Testis (tissue), 3 donors: Measurements from ENCODE around the gene SPRR2F. TPM values are rescaled to one million over a fixed set of nuclear protein-coding genes. Genes with fewer than 3 reads are reported as not detected.

Experiments
- DNase-seq: peaks from one replicate; pipeline ENCODE4 v3.0.0-alpha.2; 2019
- H3K27ac ChIP-seq, 2 donors: fragments of 200-600 bp; sonication (generic); one replicate each; pipeline ENCODE4 v1.5.1; 2019
- H3K27me3 ChIP-seq: fragments of 200-600 bp; sonication (generic); one replicate; pipeline ENCODE4 v1.5.1; 2019
- H3K36me3 ChIP-seq: fragments of 200-600 bp; sonication (generic); one replicate; pipeline ENCODE4 v1.5.1; 2017; ENCODE audit warnings: low read depth; ENCODE audit errors: missing control alignments
- H3K4me1 ChIP-seq: fragments of 200-600 bp; sonication (generic); one replicate; pipeline ENCODE4 v1.5.1; 2019
- H3K4me3 ChIP-seq, 2 donors: fragments of 200-600 bp; sonication (generic); one replicate each; pipeline ENCODE4 v1.5.1; 2017 to 2019
- H3K9me3 ChIP-seq: fragments of 200-600 bp; sonication (generic); one replicate; pipeline ENCODE4 v1.5.1; 2017
- POLR2A ChIP-seq: fragments of 450-650 bp; IDR thresholded peaks from one replicate; pipeline ENCODE4 v1.6.1; 2017; ENCODE audit warnings: antibody characterized with exemption, mild to moderate bottlenecking, moderate library complexity
- WGBS, 2 donors: methylation state at CpG; one replicate each; pipeline ENCODE4 v1.1.5; 2018; 5-methylcytosine and 5-hydroxymethylcytosine counted together
- intact Hi-C: fragments of 100-400 bp; cut with DNase I; formaldehyde crosslinking; loops from one replicate; pipeline ENCODE4 v1.15.1; 2023; ENCODE audit warnings: low total_unique reads
- polyA plus RNA-seq: library from polyadenylated mRNA; stranded (reverse); fragments of 350-450 nt; fragmentation: Illumina TruSeq; extraction: RNeasy Lipid Tissue Mini Kit (QIAGEN cat#74804); gene quantifications from one replicate; pipeline ENCODE4 v1.2.3, GENCODE V29; 2014; ENCODE audit warnings: low read depth, low replicate concordance; ENCODE audit not compliant: insufficient read depth
- total RNA-seq, 2 donors: library from RNA; depleted of rRNA; stranded (reverse); fragments of >200 nt; gene quantifications; one replicate each; pipeline ENCODE4 v1.2.3, GENCODE V29; 2016
- TF ChIP-seq, protein P1 (sequence below), 3 experiments: fragments of 450-650 bp in 2 of 3; fragments of 200-600 bp in 1 of 3; sonication (generic) in 1 of 3; IDR thresholded peaks; one replicate each; pipeline ENCODE4 v1.5.1; 2016 to 2019; ENCODE audit warnings: antibody characterized with exemption in 3 of 3, mild to moderate bottlenecking in 2 of 3, moderate library complexity in 1 of 3

Gene SPRR2F
- total and polyA plus RNA-seq, 3 donors from 2014 or later, result 4.9 to 21.6 TPM; not detected in 1

DNA sequence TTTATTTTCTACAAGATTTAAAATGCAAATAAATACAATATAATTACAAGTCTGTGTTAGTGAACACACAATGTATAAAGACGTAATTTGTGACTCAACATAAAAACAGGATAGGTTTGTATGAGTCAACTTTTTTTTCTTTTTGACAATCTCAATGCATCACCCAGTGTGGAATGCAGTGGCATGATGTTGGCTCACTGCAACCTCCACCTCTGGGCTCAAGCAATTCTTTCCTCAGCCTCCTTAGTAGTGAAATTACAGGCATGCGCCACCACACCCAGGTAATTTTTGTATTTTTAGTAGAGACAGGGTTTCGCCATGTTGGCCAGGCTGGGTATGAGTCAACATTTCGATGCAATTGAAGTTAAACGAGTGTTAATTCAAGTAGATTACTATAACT, 13.1 kb downstream of the SPRR2F start:
- H3K4me3 ChIP-seq, result no peak overlapping the region
- no peaks in the 10 kb centered on the region for H3K4me1 ChIP-seq
- intact Hi-C loops, result no loop called here
- no peak for DNase-seq
- 90 to 94% methylated on average over 5 of the region's 5 CpGs for WGBS, 2 donors
- no peaks in the 10 kb centered on the region for H3K27me3 ChIP-seq
- no peak overlapping the region for H3K27ac ChIP-seq
- H3K9me3 ChIP-seq, result no peaks in the 10 kb centered on the region
- H3K36me3 ChIP-seq, result no peaks in the 10 kb centered on the region
- TF ChIP-seq, protein P1, sequence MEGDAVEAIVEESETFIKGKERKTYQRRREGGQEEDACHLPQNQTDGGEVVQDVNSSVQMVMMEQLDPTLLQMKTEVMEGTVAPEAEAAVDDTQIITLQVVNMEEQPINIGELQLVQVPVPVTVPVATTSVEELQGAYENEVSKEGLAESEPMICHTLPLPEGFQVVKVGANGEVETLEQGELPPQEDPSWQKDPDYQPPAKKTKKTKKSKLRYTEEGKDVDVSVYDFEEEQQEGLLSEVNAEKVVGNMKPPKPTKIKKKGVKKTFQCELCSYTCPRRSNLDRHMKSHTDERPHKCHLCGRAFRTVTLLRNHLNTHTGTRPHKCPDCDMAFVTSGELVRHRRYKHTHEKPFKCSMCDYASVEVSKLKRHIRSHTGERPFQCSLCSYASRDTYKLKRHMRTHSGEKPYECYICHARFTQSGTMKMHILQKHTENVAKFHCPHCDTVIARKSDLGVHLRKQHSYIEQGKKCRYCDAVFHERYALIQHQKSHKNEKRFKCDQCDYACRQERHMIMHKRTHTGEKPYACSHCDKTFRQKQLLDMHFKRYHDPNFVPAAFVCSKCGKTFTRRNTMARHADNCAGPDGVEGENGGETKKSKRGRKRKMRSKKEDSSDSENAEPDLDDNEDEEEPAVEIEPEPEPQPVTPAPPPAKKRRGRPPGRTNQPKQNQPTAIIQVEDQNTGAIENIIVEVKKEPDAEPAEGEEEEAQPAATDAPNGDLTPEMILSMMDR (IDR thresholded peaks at IDR 0.05), result no peak
- TF ChIP-seq POLR2A, result no peak

DNA sequence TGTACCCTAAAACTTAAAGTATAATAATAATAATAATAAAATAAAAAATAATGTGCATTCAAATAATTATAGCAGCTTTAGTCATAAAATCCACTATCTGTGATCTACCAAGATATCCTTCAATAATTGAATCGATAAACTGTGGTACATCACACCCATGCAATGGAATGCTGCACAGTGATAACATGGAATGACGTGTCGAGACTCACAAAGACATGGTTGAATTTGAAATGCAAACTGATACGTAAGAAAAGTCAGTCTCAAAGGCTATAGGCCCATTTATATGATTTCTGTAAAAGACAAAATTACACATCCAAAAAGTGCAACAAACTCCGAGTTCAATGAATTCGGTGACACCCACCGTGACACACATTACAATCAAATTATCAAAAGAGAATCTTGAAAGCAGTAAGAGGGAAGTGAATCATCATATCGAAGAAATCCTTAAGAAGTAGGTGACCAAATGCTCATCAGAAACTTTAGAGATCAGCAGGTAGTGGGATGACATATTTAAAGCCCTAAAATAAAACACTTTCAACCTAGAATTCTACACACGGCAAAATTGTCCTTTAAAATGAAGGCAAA, 13.8 kb downstream of the SPRR2F start:
- no peak overlapping the region for H3K4me3 ChIP-seq
- no peaks in the 10 kb centered on the region for H3K4me1 ChIP-seq
- no peaks in the 10 kb centered on the region for H3K27me3 ChIP-seq
- intact Hi-C loops, result no loop called here
- 90 to 93% methylated on average over 9 of the region's 9 CpGs for WGBS, 2 donors
- no peaks in the 10 kb centered on the region for H3K36me3 ChIP-seq
- no peak overlapping the region for H3K27ac ChIP-seq
- no peaks in the 10 kb centered on the region for H3K9me3 ChIP-seq
- TF ChIP-seq POLR2A, result no peak
- TF ChIP-seq, protein P1 (IDR thresholded peaks at IDR 0.05), result no peak
- DNase-seq, result no peak

DNA sequence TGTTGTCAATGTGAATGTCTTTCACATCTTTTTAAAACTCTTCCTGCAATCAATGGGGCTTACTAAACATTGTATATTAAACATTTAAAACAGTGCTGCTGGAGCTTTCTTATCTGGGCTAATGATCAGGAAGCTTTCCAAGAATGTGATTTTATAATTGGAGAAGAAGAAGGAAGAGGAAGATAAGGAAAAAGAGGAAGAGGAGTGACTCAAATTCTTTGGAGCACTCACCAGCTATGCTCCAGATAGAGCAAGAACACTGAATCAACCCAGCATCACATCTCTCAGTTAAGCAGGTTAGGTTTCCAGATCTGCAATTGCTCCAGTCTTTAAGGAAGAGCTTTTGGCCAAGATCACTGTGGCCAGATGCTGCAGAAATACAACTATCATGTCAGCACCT, 17.6 kb downstream of the SPRR2F start:
- DNase-seq, result no peak
- Histone ChIP-seq H3K4me1 (no peaks in the 10 kb centered on the region), H3K27me3 (no peaks in the 10 kb centered on the region), H3K27ac (no peak overlapping the region), H3K9me3 (no peaks in the 10 kb centered on the region), H3K4me3 (no peak overlapping the region), H3K36me3 (no peaks in the 10 kb centered on the region)
- intact Hi-C loops, result no loop called here
- TF ChIP-seq, protein P1 (IDR thresholded peaks at IDR 0.05), result no peak
- TF ChIP-seq POLR2A, result no peak

DNA sequence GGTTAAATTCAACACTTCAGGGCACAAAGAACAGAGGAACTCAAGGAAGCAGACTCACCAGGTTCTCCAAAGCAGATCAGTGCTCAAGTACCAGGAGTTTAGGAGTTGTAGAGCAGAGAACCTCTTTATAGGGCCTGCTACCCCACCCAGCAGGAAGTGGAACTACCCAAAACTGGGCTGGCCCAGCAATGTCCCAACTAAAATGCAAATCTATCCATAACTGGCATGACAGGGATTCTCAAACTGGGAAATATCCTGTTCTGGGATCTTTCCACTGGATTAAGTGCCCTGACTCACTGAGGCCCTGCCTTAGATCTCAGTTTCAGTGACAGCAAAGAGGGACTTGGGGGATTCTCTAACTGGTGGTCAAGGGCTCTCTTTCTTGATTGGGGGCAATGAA, 18.9 kb downstream of the SPRR2F start, which contains the start of gene SPRR2E:
SPRR2E (minus strand) TSS at position 101 of the 400 bp plus-strand sequence. CDS start 775 bp downstream, outside the sequence.
- Histone ChIP-seq H3K4me3 (no peak within 1 kb of the TSS), H3K4me1 (no peaks in the 10 kb centered on the region), H3K9me3 (no peaks in the 10 kb centered on the region), H3K27ac (no peak within 1 kb of the TSS), H3K27me3 (no peaks in the 10 kb centered on the region), H3K36me3 (no peaks in the 10 kb centered on the region)
- DNase-seq, result no peak
- intact Hi-C loops, result no loop called here
- no peak for TF ChIP-seq POLR2A
- TF ChIP-seq, protein P1 (IDR thresholded peaks at IDR 0.05), result no peak

DNA sequence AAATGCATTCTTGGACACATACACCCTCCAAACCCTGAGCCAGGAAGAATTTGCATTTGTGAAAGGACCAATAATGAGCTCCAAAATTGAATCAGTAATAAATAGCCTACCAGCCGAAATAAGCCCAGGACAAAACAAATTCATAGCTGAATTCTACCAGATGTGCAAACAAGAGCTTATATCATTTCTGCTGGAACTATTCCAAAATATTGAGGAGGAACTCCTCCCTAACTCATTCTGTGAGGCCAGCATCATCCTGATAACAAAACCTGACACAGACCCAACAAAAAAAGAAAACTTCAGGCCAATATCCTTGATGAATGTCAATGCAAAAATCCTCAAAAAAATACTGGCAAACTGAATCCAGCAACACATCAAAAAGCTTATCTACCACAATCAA, 25.7 kb downstream of the SPRR2F start:
- Histone ChIP-seq H3K4me3 (no peak overlapping the region), H3K9me3 (no peaks in the 10 kb centered on the region), H3K27me3 (no peaks in the 10 kb centered on the region), H3K27ac (no peak overlapping the region), H3K4me1 (no peaks in the 10 kb centered on the region), H3K36me3 (no peaks in the 10 kb centered on the region)
- no peak for DNase-seq
- intact Hi-C loops, result no loop called here
- no peak for TF ChIP-seq POLR2A
- TF ChIP-seq, protein P1 (IDR thresholded peaks at IDR 0.05), result no peak
- 30 to 32% methylated on average over 1 of the region's 1 CpG for WGBS, 2 donors
